ENCODE results near the gene LAMTOR3. TPM values are rescaled to one million over a fixed set of nuclear protein-coding genes. Genes with fewer than 3 reads are reported as not detected.

The LAMTOR3 gene
- total and polyA plus RNA-seq, 9 of the 15 experiments (the other 6 are each of a cell fraction or from before 2014, with no cell fraction given), result 17.9 to 146 (median 59.4) TPM

- Histone ChIP-seq H3K79me2 (ENCODE audit: control insufficient read depth, insufficient read depth, low read length) (peaks cover 44% of the 10 kb centered on the region), H3K4me1 (replicated peaks in 1 of 2; ENCODE audit: control insufficient read depth in 2 of 2, insufficient read depth in 2 of 2, low read length in 2 of 2) (peaks cover 0 to 3% of the 10 kb centered on the region in 2 experiments; a peak in 4 of 5 replicates), H3K36me3 (ENCODE audit: control insufficient read depth, insufficient read depth, low read length) (peaks cover 20% of the 10 kb centered on the region), H3K9me3 (replicated peaks; ENCODE audit: control insufficient read depth, insufficient read depth, low read depth, low read length) (no peaks in the 10 kb centered on the region), H3K9ac (ENCODE audit: insufficient read depth in 1 of 2, low read depth in 2 of 2, low read length in 2 of 2) (peak overlapping the region in 1 of 2 experiments; percentile 87; a peak in 3 of 4 replicates), H4K20me1 (replicated peaks; ENCODE audit: control insufficient read depth, insufficient read depth, low read length) (no peaks in the 10 kb centered on the region), H3K27ac (ENCODE audit: extremely low read depth, low read depth, low read length) (no peak overlapping the region; the same call in 2 of the 3 replicates), H2AFZ (ENCODE audit: low read depth, low read length) (no peak overlapping the region), H3K27me3 (ENCODE audit: control insufficient read depth in 2 of 2, insufficient read depth in 2 of 2, low read length in 2 of 2) (no peaks in the 10 kb centered on the region), H3K4me2 (ENCODE audit: insufficient read depth, low read length) (peak overlapping the region; percentile 93), H3K9me1 (ENCODE audit: control insufficient read depth, insufficient read depth, low read length) (no peaks in the 10 kb centered on the region), H3K4me3 (peak overlapping the region; percentile 91)
- ChIA-PET CTCF (ENCODE audit: low intra/inter-chr PET ratio) (no interaction called here), POLR2A (no interaction called here)
- WGBS (ENCODE audit: insufficient coverage, low coverage, missing lambda C conversion rate), result 73% methylated on average over 8 of the region's 8 CpGs
- DNase-seq (ENCODE audit: extremely low read depth in 1 of 4, low spot score in 3 of 4), result no peak
- ATAC-seq, result no peak
- no peak for TF ChIP-seq CBX5 (IDR thresholded peaks at IDR 0.05; ENCODE audit: borderline replicate concordance, low read depth)
- no peak for TF ChIP-seq RCOR1 (IDR thresholded peaks at IDR 0.05; ENCODE audit: borderline replicate concordance in 1 of 2, low read depth in 2 of 2, low read length in 2 of 2)
- TF ChIP-seq KAT7 (CRISPR knock-in tag; IDR thresholded peaks at IDR 0.05; ENCODE audit: borderline replicate concordance), result no peak
- no peak for TF ChIP-seq ZNF449 (CRISPR knock-in tag; IDR thresholded peaks at IDR 0.05)
- no peak for TF ChIP-seq GATA2 (CRISPR knock-in tag; IDR thresholded peaks at IDR 0.05)
- TF ChIP-seq SMAD1 (IDR thresholded peaks at IDR 0.05; ENCODE audit: low read depth, low read length, partially characterized antibody), result no peak
- no peak for TF ChIP-seq ZNF395 (CRISPR knock-in tag; IDR thresholded peaks at IDR 0.05)
- TF ChIP-seq SRSF3 (IDR thresholded peaks at IDR 0.05; ENCODE audit: insufficient read depth, low read length), result no peak
- peak; percentile 82 for TF ChIP-seq ZNF121 (CRISPR knock-in tag; conservative IDR thresholded peaks at IDR 0.05)
- FAIRE-seq, result no peak
- intact Hi-C loops (cut with micrococcal nuclease), result no loop called here
- in situ Hi-C loops (cut with MboI), result no loop called here
- no TSS peak for BruUV-seq (replicated peaks)
Observed at GRCh38 chr4:99893029-99893428, 1.2 kb downstream of the LAMTOR3 start.
